GM12873 (cell line): ENCODE measurements around the gene NOX5.

ENCODE experiments used
- CTCF ChIP-seq: IDR thresholded peaks from 2 replicates; pipeline ENCODE4 v1.5.1; 2012; ENCODE audit warnings: low read depth, mild to moderate bottlenecking, moderate library complexity, low read length, control low read depth; ENCODE audit not compliant: insufficient read depth; ENCODE audit errors: missing control alignments

NOX5 gene

GRCh38 chr15:68980786-68981185 lies 33.7 kb upstream of the NOX5 start:
- no peak for TF ChIP-seq CTCF

- TF ChIP-seq CTCF = no peak
Observed at GRCh38 chr15:68981941-68982340, 32.6 kb upstream of the NOX5 start.

- TF ChIP-seq CTCF = no peak
Observed at GRCh38 chr15:68982976-68983563, 31.4 kb upstream of the NOX5 start.

GRCh38 chr15:68983961-68984481 lies 30.5 kb upstream of the NOX5 start:
- TF ChIP-seq CTCF = no peak

- TF ChIP-seq CTCF = no peak
Observed at GRCh38 chr15:68984586-68984985, 29.9 kb upstream of the NOX5 start.

GRCh38 chr15:68985361-68985891 lies 29.1 kb upstream of the NOX5 start:
- no peak for TF ChIP-seq CTCF

- TF ChIP-seq CTCF = no peak
Observed at GRCh38 chr15:68986322-68986721, 28.2 kb upstream of the NOX5 start.
